ENCODE results near the gene SLC24A4.
"Not testable (repeated sequence)": the region's sequence is repeated elsewhere in the genome, so short reads cannot be mapped to it uniquely, and the experiment has no call there.

SLC24A4 gene

DNA sequence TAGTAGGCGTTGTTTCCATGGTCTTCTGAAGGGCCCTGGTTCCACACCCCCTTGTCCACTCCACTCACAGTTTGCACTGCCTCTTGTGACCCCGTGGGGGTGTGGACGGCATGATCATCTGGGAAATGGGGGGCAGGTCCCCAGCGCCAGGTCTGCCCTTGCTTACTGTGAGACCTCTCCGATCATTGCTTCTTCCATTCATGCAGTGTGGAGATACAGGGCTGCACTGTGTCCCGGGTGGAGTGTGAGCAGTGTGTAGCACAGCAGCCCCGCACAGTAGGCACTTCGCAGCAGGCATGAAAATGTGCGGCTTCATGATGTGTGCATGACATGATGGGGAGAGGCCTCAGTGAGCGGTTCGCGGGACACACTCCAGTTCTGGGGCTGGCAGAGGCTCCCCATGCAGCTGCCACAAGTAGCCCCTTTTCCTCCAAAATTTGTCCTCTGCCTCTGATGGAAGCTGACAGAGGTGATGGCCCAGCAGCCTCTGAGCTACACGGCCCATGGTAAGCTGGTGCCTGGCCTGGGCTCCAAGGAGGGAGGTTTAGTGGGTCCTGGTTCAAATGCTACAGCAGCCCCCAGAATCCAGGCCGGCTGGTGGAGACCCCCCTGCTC lies 205.6 kb downstream of the SLC24A4 start:
- intact Hi-C loops (cut with DNase I) = no loop called here
- peak in 1 of 10 donors; percentile 37 for DNase-seq

DNA sequence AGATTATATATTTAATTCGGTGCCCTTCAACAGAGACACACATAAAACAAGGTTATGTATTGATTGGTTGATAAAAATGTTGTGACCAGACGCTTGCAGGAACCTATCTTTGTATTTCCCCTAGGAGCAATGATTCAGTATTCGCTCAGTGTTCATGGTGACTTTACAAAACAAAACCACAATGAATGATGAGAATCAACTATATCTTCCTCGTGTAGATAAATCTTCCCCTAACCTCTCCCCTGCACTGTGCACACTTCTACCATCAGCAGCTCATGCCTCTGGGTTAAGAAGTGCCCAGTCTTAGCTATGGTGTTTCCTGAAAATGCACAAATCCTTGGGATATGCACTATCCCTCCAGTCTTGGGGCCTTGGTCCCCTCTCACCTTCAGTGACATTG lies 206.9 kb downstream of the SLC24A4 start:
- intact Hi-C loops (cut with DNase I) = no loop called here
- no peak for DNase-seq

DNA sequence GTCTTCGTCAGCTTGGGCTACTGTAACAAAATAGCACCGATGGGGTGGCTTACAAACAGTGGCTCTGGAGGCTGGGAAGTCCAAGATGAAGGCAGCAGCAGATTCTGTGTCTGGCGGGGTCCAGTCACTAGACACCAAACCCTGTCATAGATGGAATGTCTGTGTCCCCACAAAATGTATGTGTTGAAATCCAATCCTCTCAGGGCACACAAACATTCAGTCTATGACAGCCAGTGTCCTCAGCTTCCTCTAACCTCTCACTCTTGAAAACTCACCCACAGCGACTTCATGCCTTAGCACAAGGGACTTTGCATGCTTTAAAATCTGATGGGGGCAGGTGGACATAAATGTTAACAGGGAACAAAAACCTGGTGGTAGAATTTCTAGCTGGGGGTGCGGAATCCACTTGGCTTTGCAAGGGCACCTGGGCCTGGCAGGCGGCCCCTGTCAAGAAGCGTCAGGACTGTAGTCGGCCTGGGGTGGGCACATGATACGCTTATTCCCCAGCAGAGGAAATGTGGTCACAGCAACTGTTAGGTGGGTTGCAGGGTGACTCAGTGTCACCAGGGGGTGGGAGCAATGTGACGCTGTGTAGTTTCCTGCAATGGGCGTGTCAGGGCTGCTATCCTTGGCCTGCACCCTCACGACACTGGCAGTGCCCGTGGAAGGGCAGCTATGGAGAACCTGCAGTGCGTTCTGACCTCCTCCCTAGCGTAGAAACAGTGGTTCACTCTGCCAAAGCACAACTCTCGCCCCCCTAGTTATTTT lies 208.3 kb downstream of the SLC24A4 start:
- intact Hi-C loops (cut with DNase I) = no loop called here
- DNase-seq = peak in 1 of 10 donors; percentile 64

DNA sequence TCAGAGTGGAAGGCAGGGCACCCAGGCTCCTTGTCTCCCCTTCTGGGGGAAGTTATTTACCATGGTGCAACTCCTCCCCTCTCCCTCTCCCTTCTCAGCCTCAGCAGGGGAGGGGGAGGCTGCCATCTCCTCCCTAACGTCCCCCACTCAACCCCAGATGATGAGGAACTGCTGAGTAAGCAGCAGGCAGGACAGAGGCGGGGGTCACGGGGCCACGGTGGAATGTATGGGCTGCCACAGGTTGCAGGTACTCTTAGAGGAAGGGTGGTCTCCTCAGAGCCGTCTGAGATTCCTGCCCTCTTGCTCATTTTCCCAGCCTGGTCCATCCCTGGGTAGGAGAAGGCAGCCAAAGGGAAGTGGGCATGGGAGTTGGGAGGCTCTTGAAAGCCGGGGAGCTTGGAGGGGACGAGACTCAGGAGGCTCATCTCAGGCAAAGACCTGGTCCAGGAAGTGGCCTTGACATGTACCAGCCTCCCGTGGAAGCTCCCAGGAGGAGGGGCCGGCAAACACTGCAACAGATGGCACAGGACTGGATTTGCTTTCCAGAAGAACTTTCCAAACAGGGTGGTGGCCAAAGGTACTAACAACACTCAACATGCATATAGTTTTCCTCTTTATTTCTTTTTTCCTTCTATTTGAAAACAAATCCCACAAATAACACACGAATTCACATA lies 209.7 kb downstream of the SLC24A4 start:
- peak in 1 of 10 donors; percentile 21 for DNase-seq
- intact Hi-C loops (cut with DNase I) = no loop called here

DNA sequence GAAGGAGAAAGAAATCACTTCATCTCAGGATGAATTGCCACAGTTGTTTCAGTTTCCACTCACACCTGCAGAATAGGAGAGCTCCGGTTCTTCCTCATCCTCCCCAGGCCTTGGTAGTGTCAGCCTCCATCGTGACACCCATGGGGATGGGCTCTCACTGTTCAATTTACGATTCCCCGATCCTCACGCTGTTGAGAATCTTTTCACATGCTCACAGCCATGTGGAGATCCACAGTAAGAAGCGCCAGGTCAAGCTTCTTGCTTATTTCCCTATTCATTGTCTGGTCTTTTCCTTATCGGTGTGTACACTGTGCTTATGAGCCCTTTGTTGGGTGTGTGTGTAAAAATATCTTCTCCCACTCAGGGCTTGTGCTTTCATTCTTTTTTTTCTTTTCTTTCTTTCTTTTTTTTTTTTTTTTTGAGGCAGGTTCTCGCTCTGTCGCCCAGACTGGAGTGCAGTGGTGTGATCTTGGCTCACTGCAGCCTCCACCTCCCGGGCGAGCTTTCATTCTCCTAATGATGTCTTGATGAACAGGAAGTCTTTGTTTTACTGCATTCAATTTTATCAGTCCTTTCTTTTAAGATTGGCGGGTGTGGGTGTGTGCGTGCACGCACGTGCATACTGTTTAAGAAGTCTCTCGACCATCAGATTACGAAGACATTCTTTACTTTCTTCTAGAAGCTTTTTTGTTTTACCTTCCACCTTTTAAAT lies 212.1 kb downstream of the SLC24A4 start:
- DNase-seq = no peak
- intact Hi-C loops (cut with DNase I) = no loop called here

DNA sequence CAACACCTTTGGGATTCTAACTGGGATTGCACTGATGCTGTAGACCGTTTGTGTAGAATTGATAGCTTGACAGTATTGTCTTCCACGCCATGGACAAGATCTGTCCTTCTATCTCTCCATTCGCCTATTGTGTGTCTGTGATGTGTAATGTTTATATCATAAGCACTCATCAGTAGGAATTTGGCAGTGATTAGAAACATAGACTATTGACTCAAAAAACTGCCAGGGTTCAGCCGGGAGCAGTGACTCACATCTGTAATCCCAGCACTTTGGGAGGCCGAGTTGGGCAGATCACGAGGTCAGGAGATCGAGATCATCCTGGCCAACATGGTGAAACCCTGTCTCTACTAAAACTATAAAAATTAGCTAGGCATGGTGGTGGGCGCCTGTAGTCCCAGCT lies 213.3 kb downstream of the SLC24A4 start:
- DNase-seq; intact Hi-C loops (cut with DNase I): not testable (repeated sequence)

DNA sequence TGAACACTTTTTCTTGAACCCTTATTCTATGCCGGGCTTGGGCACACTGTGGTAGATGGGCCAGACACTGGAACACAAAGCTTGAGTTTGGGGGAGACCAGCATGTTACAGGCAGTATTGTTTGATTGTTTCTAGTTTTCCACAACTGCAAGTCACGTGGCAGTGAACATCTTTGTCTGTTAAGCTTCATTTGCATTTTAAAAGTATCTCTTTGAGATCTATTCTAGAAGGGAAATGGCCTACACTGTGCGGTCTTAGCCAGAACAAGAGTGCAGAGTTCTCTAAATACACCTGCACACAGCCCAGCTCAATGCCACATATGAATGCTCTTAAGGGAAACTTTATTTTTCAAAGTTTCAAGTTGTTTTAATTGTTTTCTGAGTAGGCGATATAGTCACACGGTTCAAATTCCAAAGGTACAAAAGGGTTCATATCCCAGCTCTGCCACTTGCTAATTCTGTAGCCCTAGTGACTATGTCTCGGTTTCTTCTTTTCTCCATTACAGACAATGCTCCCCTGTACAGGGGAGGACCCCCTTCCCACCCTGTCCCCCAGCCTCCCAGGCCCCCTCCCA lies 215.5 kb downstream of the SLC24A4 start:
- intact Hi-C loops (cut with DNase I) = no loop called here

DNA sequence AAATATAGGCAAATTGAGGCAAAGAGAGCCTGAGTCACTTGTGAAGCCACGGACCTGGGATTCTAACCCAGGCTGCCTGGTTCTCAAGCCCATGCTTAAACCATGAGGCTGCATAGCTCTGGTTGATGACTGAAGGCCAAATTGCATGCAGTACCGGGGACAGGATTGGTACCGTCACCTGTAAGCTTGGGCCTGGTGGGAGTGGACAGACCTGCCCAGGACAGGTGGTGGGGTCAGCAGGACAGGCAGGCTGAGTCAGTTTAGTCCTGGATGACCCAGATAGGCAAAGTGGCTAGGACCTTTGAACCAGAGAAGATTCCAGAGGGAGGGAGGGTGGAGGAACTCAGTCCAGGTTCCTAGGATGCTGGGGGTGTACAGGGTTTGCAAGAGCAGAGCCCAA lies 216.5 kb downstream of the SLC24A4 start:
- intact Hi-C loops (cut with DNase I) = no loop called here
- DNase-seq = no peak

More for the DNA sequence above, 215.5 kb downstream of the SLC24A4 start:
- DNase-seq = no peak

DNA sequence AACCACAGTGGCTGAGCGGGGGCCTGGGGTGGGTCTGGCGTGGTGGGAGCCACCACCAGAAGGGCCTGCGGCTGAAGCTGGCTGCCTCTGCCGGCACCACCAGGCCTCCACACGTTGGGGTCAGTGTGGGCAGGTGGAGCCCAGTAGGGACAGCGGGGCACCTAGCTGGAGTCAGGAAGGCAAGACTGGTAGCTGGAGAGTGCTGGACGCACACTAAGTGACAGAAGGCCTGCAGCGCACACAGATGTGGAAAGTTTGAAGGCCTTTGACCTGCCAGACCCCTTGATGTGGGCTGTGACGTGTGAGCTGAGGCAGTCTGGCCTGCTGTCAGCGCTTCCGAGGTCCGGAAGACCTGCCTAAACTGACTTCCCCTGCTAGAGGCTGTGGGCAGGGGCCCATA lies 216.9 kb downstream of the SLC24A4 start:
- intact Hi-C loops (cut with DNase I) = no loop called here

DNA sequence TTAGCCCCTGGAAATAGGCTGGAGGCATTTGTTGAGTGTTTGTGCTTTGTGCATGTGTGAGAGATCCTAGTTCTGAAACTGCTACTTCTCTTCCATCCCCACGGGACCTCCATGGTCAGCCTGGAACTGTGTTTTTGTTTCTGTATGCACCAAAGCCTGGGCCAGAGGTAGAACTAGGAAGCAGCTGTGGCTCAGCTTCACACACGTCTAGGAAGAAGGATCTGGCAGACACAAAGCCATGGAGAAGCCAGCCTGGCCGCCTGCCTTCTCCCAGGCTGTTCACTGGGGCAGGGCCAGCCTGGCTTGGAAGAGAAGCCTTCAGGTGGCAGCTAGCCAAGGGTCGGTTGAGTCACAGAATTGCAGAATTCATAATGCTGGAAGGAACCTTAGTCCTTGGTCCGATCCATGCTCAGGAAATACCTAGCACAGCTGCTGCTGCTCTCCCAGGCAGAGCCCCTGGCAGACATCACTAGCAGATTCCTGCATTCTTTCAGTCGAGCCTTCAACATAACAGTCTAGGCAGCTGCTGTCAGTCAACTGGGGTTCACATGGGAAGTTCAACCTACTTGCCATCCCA lies 217.6 kb downstream of the SLC24A4 start:
- DNase-seq = peak in 6 of 10 donors; percentile 20 to 90 (median 46)
- intact Hi-C loops (cut with DNase I) = no loop called here

More for the DNA sequence above, 216.9 kb downstream of the SLC24A4 start:
- DNase-seq = no peak

DNA sequence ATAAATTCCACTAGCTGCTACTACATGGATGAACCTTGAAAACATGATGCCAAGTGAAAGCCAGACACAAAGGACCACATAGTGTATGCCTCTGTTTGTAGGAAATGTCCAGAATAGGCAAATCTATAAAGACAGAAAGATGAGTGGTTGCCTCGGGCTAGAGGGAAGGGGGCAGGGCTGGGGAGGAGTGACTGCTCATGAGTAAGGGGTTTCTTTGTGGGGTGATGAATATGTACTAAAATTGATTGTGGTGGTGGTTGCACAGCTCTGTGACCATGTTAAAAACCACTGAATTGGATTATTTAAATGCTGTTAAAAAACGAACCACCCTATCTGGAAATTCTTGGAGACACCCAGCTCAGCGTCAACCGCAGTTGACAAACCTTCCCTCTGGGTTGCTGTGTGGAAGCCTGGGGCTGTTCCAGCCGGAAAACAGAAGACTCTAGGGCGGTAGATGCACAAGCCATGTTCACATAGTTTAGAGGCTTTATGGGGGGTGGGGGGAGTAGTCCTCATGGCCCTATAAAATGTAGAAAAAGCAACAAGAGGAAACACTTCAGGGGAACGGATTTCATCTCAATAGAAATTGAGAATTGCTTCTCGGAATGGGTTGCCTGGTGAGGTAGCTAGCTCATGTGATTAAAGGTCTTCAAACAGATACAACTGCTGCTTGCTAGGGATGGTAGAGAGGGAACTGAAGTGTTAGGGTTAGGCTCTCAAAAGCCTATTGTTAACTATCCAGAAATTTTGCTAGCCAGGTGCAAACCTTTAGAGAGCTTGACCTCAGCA lies 220.0 kb downstream of the SLC24A4 start:
- DNase-seq = no peak
- intact Hi-C loops (cut with DNase I) = no loop called here

DNA sequence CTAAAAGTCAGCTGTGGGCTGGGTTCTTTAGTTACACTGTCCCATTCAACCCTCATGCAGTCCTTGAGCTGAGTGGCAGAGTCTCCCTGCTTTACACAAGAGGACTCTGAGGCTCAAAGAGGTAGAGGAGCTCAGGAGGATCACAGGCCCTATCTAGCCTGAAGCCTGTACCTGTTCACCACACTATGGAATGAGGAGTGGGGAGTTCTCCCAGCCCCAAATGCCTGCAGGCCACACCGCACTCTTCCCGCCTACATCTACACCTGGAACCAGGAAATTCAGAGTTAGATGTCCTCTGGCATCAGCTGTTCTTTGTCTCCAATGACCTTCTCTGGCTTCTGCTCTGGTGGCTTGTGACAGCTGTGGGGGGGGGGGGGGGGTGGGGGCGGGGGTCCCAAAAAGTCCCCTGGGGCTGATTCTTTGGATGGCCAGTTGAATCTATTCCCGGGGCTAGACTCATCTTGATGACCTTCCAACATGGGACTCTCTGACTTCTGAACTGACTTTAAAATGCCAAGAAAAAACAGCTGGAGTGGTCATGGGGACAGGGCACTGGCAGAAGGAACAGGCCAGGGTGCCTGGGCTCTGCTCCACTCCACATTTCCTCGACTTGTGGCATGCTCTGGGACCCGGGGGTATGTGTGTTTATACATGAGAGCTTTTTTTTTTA lies 221.2 kb downstream of the SLC24A4 start:
- DNase-seq = no peak
- intact Hi-C loops (cut with DNase I) = no loop called here

DNA sequence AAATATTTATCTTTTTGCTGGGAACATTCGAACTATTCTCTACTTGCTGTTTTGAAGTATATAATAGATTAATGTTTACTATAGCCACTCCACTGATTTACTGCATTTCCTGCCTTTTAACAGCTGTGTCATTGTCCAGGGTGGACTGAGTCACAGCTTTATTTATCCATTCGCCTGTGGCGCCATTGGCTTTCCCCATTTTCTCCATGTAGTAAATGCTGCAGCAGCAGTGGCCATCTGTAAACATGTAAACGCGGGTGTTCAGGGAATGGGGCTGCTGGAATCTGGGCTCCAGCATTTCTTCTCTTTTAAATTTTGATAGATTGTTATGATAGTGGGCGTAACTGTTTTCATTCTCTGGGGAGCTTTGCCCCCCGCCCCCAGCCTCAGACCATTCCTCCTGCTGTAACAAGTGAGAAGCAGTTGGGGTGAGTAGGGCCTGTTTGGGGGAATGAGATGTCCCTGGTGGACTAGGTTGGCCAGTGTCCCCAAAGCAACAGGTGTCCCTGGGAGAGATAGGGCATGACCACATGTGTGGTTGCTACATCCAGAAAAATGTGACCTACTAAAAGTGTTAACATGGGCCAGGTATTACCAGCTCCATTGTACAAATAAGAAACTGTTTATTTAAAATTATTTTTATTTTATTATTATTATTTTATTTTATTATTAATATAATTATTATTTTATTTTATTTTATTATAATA lies 223.5 kb downstream of the SLC24A4 start:
- DNase-seq = no peak
- intact Hi-C loops (cut with DNase I) = no loop called here

DNA sequence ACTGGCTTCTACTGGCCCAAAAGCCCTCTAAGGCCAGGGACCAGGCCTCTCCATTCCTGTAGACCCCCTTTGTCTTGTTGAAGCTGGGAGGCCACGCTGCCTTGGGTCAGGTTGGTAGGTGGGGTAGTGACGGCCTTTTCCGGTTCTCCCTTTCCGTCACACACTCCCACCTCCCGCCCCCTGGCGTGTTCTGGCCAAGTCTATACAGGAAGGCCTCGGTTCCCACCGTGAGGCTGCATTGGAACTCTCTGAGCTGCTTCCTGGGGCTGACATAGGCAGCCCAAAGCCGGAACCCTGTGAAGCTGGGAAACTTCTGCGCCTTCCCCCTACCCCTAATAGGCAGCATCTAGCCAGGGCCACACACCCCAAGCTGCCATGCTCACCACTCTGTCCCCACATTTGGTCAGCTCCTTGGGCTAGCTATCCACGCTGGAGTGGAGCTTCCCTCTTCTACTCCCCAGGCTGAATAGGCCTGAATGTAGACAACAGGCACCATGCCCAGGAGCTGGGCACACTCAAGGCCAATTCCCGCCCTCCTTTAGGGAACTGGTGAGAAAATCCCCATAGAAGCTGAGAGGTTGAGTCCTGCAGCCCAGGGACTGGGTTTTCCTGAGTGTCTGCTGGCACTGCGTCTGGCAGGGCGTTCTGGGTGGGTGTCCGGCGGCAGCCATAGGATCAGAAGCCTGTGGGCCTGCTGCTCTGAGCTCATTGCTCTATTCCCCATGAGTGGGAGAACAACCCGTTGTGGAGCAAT lies 226.3 kb downstream of the SLC24A4 start:
- peak in 2 of 10 donors; percentile 79 to 82 for DNase-seq
- intact Hi-C loops (cut with DNase I) = no loop called here

DNA sequence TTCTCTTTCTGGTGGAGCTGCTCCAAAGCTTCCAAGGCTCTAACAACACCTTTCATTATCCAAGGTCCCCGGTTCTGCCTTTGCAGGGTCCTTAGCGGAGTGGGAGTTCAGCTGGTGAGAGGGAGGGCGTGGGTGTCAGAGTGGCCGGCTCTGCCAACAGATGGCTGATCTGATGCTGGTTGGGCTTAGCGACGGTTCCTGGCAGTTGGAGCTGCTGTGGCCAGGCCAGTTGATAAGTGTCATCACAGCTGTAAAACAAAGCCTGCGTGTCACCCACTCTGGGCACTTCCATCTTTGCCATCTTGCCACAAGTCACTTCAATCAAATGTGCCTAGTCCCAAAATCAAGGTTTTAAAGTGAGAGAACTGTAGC lies 226.9 kb downstream of the SLC24A4 start:
- DNase-seq = peak in 1 of 10 donors; percentile 81
- intact Hi-C loops (cut with DNase I) = no loop called here

Data from posterior cingulate gyrus (tissue), 11 donors.